OCI-LY7 (cell line): ENCODE data around the gene DUOXA1. TPM values are rescaled to one million over a fixed set of nuclear protein-coding genes. Genes with fewer than 3 reads are reported as not detected.

Experiments
- BruUV-seq: library from RNA; stranded (reverse); fragments of 400-500 nt; replicated peaks from 2 replicates; lab custom pipeline; 2021; lab: Mats Ljungman, UMichigan
- CTCF ChIA-PET: fragments of 300-600 bp; sonication (Branson Sonifier 250); formaldehyde crosslinking; loops from one replicate; lab custom pipeline; 2022; ENCODE audit warnings: antibody characterized with exemption; ENCODE audit not compliant: unreplicated experiment; lab: Charles Lee
- POLR2A ChIA-PET: fragments of 300-600 bp; sonication (Branson Sonifier 250); formaldehyde crosslinking; loops from one replicate; lab custom pipeline; 2022; ENCODE audit warnings: antibody characterized with exemption; lab: Charles Lee
- DNase-seq: peaks from one replicate; pipeline ENCODE4 v3.0.0-alpha.2; 2015; ENCODE audit warnings: low spot score
- H2AFZ ChIP-seq: fragments of 200-600 bp; sonication (generic), shearing (Covaris generic); 2 replicates; pipeline ENCODE4 v1.6.1; 2014; ENCODE audit warnings: mild to moderate bottlenecking, antibody characterized with exemption, low read length, moderate library complexity
- H3K27ac ChIP-seq: fragments of 200-600 bp; sonication (generic); 2 replicates; pipeline ENCODE4 v1.5.1; 2014; ENCODE audit warnings: mixed run types, low read depth, mild to moderate bottlenecking, moderate library complexity, low read length, inconsistent platforms; ENCODE audit not compliant: poor library complexity, severe bottlenecking
- H3K36me3 ChIP-seq: fragments of 200-600 bp; sonication (generic); 2 replicates; pipeline ENCODE4 v1.6.1; 2014; ENCODE audit warnings: mild to moderate bottlenecking, antibody characterized with exemption, low read length, moderate library complexity, mixed read lengths; ENCODE audit not compliant: insufficient read depth
- H3K4me1 ChIP-seq: fragments of 200-600 bp; sonication (generic); 2 replicates; pipeline ENCODE4 v1.5.1; 2014; ENCODE audit warnings: mild to moderate bottlenecking, low read length; ENCODE audit not compliant: insufficient read depth, poor library complexity, severe bottlenecking
- H3K4me2 ChIP-seq: fragments of 200-600 bp; sonication (generic); 2 replicates; pipeline ENCODE4 v1.6.1; 2014; ENCODE audit warnings: mild to moderate bottlenecking, low read length
- H3K4me3 ChIP-seq: fragments of 200-600 bp; sonication (generic); 2 replicates; pipeline ENCODE4 v1.5.1; 2014; ENCODE audit warnings: mild to moderate bottlenecking, low read depth, low read length; ENCODE audit not compliant: poor library complexity, severe bottlenecking
- H3K79me2 ChIP-seq: fragments of 200-600 bp; sonication (generic); 2 replicates; pipeline ENCODE4 v1.6.1; 2016; ENCODE audit warnings: low read depth, mild to moderate bottlenecking, low read length, moderate library complexity, mixed read lengths; ENCODE audit not compliant: insufficient read depth
- H3K9me2 ChIP-seq: fragments of 200-600 bp; sonication (generic); 2 replicates; pipeline ENCODE4 v1.6.1; 2016; ENCODE audit warnings: mild to moderate bottlenecking, low read length, mixed read lengths; ENCODE audit not compliant: insufficient read depth
- H3K9me3 ChIP-seq: fragments of 200-600 bp; sonication (generic); 2 replicates; pipeline ENCODE4 v1.6.1; 2014; ENCODE audit warnings: mild to moderate bottlenecking, mixed run types, low read length, mixed read lengths
- H4K20me1 ChIP-seq: fragments of 200-600 bp; sonication (generic); 2 replicates; pipeline ENCODE4 v1.6.1; 2014; ENCODE audit warnings: mild to moderate bottlenecking, antibody characterized with exemption, low read length, moderate library complexity, mixed read lengths; ENCODE audit not compliant: insufficient read depth
- CTCF ChIP-seq: fragments of 200-600 bp; sonication (generic); conservative IDR thresholded peaks from 2 replicates; pipeline ENCODE4 v1.5.1; 2014; ENCODE audit warnings: mild to moderate bottlenecking, antibody characterized with exemption, low read length, moderate library complexity, mixed read lengths
- EZH2phosphoT487 ChIP-seq: fragments of 200-600 bp; sonication (generic); IDR thresholded peaks from 2 replicates; pipeline ENCODE4 v1.6.1; 2018; ENCODE audit warnings: low read depth, borderline replicate concordance, mild to moderate bottlenecking, mixed run types, antibody characterized with exemption, low read length, moderate library complexity, mixed read lengths
- intact Hi-C: fragments of 100-400 bp; cut with micrococcal nuclease; formaldehyde crosslinking; loops from one replicate; pipeline ENCODE4 v1.10.0; 2022; ENCODE audit not compliant: unreplicated experiment
- total RNA-seq, 2 experiments: library from RNA; depleted of rRNA in 1 of 2; stranded (reverse); fragments of >200 nt in 1 of 2; shearing (Covaris generic) in 1 of 2; gene quantifications; 2 replicates each; pipeline ENCODE4 v1.2.3, GENCODE V29; 2014 to 2022

Gene DUOXA1
- total RNA-seq, 2 experiments from 2014 or later: not detected

DNA sequence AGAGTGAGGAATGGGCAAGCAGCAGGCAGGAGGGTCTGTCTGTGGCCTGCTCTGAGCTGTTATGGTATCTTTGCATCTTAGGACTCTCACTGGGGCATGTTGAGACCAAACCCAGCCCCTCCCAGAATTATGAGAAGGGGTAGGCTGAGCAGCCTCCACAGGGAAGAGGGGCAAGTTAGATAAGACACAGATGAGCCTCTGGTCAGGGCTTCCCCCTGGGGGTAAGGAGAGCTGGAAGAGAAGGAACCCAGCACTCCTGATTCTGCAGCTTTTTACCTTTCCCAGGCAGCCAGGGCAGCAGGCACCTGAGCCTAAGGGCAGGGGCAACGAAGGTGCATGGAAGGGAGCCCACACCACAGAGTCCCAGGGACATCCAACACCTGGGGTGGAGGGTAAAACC is 19.4 kb upstream of the DUOXA1 start:
- H3K27ac ChIP-seq: no peak overlapping the region
- DNase-seq: no peak
- no peak overlapping the region for H2AFZ ChIP-seq
- H3K79me2 ChIP-seq: no peaks in the 10 kb centered on the region
- H3K9me3 ChIP-seq: no peaks in the 10 kb centered on the region
- H3K4me1 ChIP-seq: no peaks in the 10 kb centered on the region
- H3K36me3 ChIP-seq: no peaks in the 10 kb centered on the region
- BruUV-seq: no TSS peak
- H4K20me1 ChIP-seq: no peaks in the 10 kb centered on the region
- ChIA-PET POLR2A (no interaction called here), CTCF (interaction anchor here (0.6 kb wide), 1 partner anchor 8 kb away, joined by 3 read pairs; no protein-coding TSS in a partner anchor)
- H3K9me2 ChIP-seq: no peaks in the 10 kb centered on the region
- intact Hi-C loops: no loop called here
- no peak overlapping the region for H3K4me3 ChIP-seq
- TF ChIP-seq EZH2phosphoT487 (no peak), CTCF (no peak)
- no peak overlapping the region for H3K4me2 ChIP-seq

DNA sequence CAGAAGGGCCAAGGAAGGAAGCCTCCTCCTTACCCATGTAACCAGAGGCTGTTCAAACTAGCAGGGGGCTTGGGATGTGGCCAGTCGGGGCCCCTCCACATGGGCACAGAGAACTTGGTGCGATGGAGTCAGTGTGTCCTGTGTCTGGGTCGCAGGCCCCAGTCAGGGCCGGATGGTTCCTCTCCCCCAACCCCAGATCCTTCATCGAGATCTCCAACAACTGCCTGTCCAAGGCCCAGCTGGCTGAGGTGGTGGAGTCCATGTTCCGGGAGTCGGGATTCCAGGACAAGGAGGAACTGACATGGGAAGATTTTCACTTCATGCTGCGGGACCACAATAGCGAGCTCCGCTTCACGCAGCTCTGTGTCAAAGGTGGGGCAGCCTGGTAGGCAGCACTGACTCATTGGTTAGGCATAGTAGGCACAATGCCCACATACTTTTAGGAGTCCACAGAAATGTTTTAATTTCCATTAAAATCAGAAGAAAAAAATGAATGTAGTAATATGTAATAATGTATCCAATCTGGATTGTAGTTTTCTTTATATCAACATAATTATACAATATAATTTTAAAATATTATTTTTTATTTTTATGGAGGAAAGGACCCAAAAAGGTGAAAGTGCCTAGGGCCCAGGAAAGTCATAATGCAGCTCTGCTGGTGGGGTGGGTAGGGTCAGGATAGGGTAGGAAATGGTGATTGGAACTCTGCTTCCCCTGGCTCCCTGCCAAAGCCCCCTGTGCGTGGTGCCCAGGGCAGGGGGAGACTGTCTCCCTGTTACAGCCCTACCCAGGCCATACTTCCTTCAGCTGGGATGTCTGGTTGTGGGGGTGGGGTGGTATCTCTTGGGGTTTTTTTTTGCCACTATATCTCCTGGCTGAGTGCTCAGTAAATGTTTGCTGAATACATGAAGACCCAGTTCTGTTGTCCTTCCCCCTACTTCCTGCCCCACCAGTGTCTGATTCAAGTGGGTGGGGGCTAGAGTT is 18.7 kb upstream of the DUOXA1 start:
- no peak overlapping the region for H2AFZ ChIP-seq
- ChIA-PET POLR2A (interaction anchor here (0.6 kb wide), 1 partner anchor 59 kb away, joined by 3 read pairs; no protein-coding TSS in a partner anchor), CTCF (interaction anchor here (0.6 kb wide), 1 partner anchor 9 kb away, joined by 3 read pairs; no protein-coding TSS in a partner anchor)
- H3K9me2 ChIP-seq: no peaks in the 10 kb centered on the region
- TF ChIP-seq CTCF (no peak), EZH2phosphoT487 (no peak)
- H3K4me2 ChIP-seq: no peak overlapping the region
- no peaks in the 10 kb centered on the region for H3K4me1 ChIP-seq
- H3K27ac ChIP-seq: no peak overlapping the region
- DNase-seq: no peak
- BruUV-seq: no TSS peak
- no peaks in the 10 kb centered on the region for H4K20me1 ChIP-seq
- no peaks in the 10 kb centered on the region for H3K9me3 ChIP-seq
- H3K36me3 ChIP-seq: no peaks in the 10 kb centered on the region
- H3K79me2 ChIP-seq: no peaks in the 10 kb centered on the region
- H3K4me3 ChIP-seq: no peak overlapping the region
- intact Hi-C loops: no loop called here

DNA sequence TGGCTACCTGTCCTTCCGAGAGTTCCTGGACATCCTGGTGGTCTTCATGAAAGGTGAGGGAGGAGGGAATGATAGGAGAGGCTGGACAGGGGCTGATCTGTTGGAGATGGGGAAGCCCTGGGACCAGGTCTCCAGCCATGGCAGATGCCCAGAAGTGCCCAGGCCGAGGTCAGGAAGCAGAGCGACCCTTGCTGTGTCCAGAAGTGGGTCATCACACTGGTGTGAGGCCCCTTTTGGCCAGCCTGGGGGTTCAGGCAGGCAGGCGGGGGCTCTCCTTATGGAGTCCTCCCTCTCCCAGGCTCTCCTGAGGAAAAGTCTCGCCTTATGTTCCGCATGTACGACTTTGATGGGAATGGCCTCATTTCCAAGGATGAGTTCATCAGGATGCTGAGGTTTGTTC is 17.9 kb upstream of the DUOXA1 start:
- Histone ChIP-seq H2AFZ (no peak overlapping the region), H3K27ac (no peak overlapping the region), H3K9me2 (no peaks in the 10 kb centered on the region), H4K20me1 (no peaks in the 10 kb centered on the region), H3K79me2 (no peaks in the 10 kb centered on the region), H3K4me3 (no peak overlapping the region), H3K4me1 (no peaks in the 10 kb centered on the region), H3K9me3 (no peaks in the 10 kb centered on the region), H3K4me2 (no peak overlapping the region), H3K36me3 (no peaks in the 10 kb centered on the region)
- DNase-seq: no peak
- CTCF ChIA-PET: no interaction called here
- intact Hi-C loops: no loop called here
- TF ChIP-seq EZH2phosphoT487 (no peak), CTCF (no peak)
- POLR2A ChIA-PET: no interaction called here
- no TSS peak for BruUV-seq
